ENCODE data around the gene INAFM1. TPM values are rescaled to one million over a fixed set of nuclear protein-coding genes. Genes with fewer than 3 reads are reported as not detected.

Gene INAFM1
- total and polyA plus RNA-seq, 9 of the 15 experiments (the other 6 are each of a cell fraction or from before 2014, with no cell fraction given), result 0.71 to 30.9 (median 3.1) TPM

DNA sequence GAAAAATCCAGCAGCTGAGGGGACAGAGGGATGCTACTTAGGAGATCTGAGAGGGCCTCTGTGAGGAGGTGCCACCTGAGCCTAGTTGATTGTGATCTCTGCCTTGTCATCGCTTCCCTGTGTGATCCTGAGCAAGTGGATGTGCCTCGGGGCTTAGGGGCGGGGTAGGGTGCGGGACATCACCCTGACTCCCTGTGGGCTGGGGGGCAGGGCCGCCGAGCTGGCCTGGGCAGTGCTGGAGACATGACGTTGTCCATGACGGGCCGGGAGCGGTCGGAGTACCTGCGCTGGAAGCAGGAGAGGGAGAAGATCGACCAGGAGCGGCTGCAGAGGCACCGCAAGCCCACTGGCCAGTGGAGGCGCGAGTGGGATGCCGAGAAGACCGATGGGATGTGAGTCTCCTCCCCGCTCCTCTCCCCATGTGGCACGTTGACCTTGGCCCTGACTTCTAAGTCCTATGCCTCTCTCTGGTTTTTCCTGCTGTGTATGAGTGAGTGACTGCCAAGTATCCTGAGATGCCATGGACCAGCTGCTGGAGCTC, 8.2 kb upstream of the INAFM1 start:
- in situ Hi-C loops (cut with MboI) (no loop called here), intact Hi-C loops (cut with micrococcal nuclease) (no loop called here)
- H3K79me2 ChIP-seq (ENCODE audit: control insufficient read depth, insufficient read depth, low read length), result no peaks in the 10 kb centered on the region
- no peaks in the 10 kb centered on the region for H4K20me1 ChIP-seq (replicated peaks; ENCODE audit: control insufficient read depth, insufficient read depth, low read length)
- H3K9me3 ChIP-seq (replicated peaks; ENCODE audit: control insufficient read depth, insufficient read depth, low read depth, low read length), result no peaks in the 10 kb centered on the region; the same call in 1 of the 2 replicates
- H3K4me3 ChIP-seq, result no peak overlapping the region
- H3K9me1 ChIP-seq (ENCODE audit: control insufficient read depth, insufficient read depth, low read length), result no peaks in the 10 kb centered on the region
- H3K4me1 ChIP-seq (replicated peaks in 1 of 2; ENCODE audit: control insufficient read depth in 2 of 2, insufficient read depth in 2 of 2, low read length in 2 of 2), result peaks cover 0 to 19% of the 10 kb centered on the region in 2 experiments; a peak in 2 of 5 replicates
- FAIRE-seq (no peak), ATAC-seq (no peak), DNase-seq (ENCODE audit: extremely low read depth in 1 of 4, low spot score in 3 of 4) (no peak)
- H2AFZ ChIP-seq (ENCODE audit: low read depth, low read length), result no peak overlapping the region
- no TSS peak for BruUV-seq (replicated peaks)
- H3K36me3 ChIP-seq (ENCODE audit: control insufficient read depth, insufficient read depth, low read length), result peaks cover 70% of the 10 kb centered on the region; the same call in 2 of the 3 replicates
- WGBS (ENCODE audit: insufficient coverage, low coverage, missing lambda C conversion rate), result 92% methylated on average over 5 of the region's 21 CpGs
- ChIA-PET POLR2A (interaction anchor here (1.0 to 3.9 kb wide), 3 partner anchors 9 to 121 kb away, joined by 3 to 19 read pairs (median 4); partner anchors contain the start of gene CCDC9), CTCF (ENCODE audit: low intra/inter-chr PET ratio) (no interaction called here)
- TF ChIP-seq PML (IDR thresholded peaks at IDR 0.05; ENCODE audit: low read length), result no peak
- TF ChIP-seq POLR2G (IDR thresholded peaks at IDR 0.05; ENCODE audit: low read depth, low read length), result peak; percentile 61
- TF ChIP-seq ZFP36 (IDR thresholded peaks at IDR 0.05; ENCODE audit: low read depth, low read length, partially characterized antibody), result peak; percentile 50
- TF ChIP-seq NFE2 (IDR thresholded peaks at IDR 0.05; ENCODE audit: low read depth), result 0 out of 2 replicates have a peak, but pooled peaks have one; percentile 12
- TF ChIP-seq, protein P1, sequence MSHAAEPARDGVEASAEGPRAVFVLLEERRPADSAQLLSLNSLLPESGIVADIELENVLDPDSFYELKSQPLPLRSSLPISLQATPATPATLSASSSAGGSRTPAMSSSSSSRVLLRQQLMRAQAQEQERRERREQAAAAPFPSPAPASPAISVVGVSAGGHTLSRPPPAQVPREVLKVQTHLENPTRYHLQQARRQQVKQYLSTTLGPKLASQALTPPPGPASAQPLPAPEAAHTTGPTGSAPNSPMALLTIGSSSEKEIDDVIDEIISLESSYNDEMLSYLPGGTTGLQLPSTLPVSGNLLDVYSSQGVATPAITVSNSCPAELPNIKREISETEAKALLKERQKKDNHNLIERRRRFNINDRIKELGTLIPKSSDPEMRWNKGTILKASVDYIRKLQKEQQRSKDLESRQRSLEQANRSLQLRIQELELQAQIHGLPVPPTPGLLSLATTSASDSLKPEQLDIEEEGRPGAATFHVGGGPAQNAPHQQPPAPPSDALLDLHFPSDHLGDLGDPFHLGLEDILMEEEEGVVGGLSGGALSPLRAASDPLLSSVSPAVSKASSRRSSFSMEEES (CRISPR knock-in tag; IDR thresholded peaks at IDR 0.05), result no peak
- TF ChIP-seq RBFOX2 (IDR thresholded peaks at IDR 0.05; ENCODE audit: low read depth, low read length), result peak; percentile 57
- H3K4me2 ChIP-seq (ENCODE audit: insufficient read depth, low read length), result no peak overlapping the region
- no peak overlapping the region for H3K9ac ChIP-seq (ENCODE audit: insufficient read depth in 1 of 2, low read depth in 2 of 2, low read length in 2 of 2)
- H3K27ac ChIP-seq (ENCODE audit: extremely low read depth, low read depth, low read length), result no peak overlapping the region
- no peaks in the 10 kb centered on the region for H3K27me3 ChIP-seq (ENCODE audit: control insufficient read depth in 2 of 2, insufficient read depth in 2 of 2, low read length in 2 of 2)

Data from K562 (cell line).